Activated CD8-positive, alpha-beta T cell treated with anti-CD3 and anti-CD28 coated beads for 36 hours (primary cell): ENCODE measurements around the gene DYSF. TPM values are rescaled to one million over a fixed set of nuclear protein-coding genes. Genes with fewer than 3 reads are reported as not detected.

ENCODE experiments used
- ATAC-seq: fragments of 200-7000 bp; cut with Tn5 transposase; one replicate; pipeline ENCODE4 v1.10.0; 2021; ENCODE audit warnings: mild to moderate bottlenecking, moderate library complexity
- CTCF ChIA-PET: fragments of 350-600 bp; sonication (Branson Sonifier 250); formaldehyde crosslinking; loops from one replicate; lab custom pipeline; 2021; ENCODE audit warnings: antibody characterized with exemption; lab: Charles Lee
- POLR2A ChIA-PET: fragments of 350-600 bp; sonication (Branson Sonifier 250); formaldehyde crosslinking; loops from one replicate; lab custom pipeline; 2021; ENCODE audit warnings: antibody characterized with exemption; lab: Charles Lee
- DNase-seq: peaks from one replicate; pipeline ENCODE4 v3.0.0-alpha.2; 2020
- H3K27ac Mint-ChIP-seq: one replicate; pipeline ENCODE4 v1.8.0; 2021; ENCODE audit warnings: mild to moderate bottlenecking, mixed read lengths
- H3K27me3 Mint-ChIP-seq: one replicate; pipeline ENCODE4 v1.8.0; 2021; ENCODE audit warnings: mixed read lengths
- H3K36me3 Mint-ChIP-seq: one replicate; pipeline ENCODE4 v1.8.0; 2021; ENCODE audit warnings: low read depth, mixed read lengths
- H3K4me1 Mint-ChIP-seq: one replicate; pipeline ENCODE4 v1.8.0; 2021; ENCODE audit warnings: low read depth, mixed read lengths
- H3K4me3 Mint-ChIP-seq: one replicate; pipeline ENCODE4 v1.8.0; 2021; ENCODE audit warnings: mild to moderate bottlenecking, moderate library complexity, mixed read lengths
- H3K9me3 Mint-ChIP-seq: one replicate; pipeline ENCODE4 v1.8.0; 2021; ENCODE audit warnings: mixed read lengths
- CTCF ChIP-seq: fragments of 200-600 bp; IDR thresholded peaks from one replicate; pipeline ENCODE4 v1.8.0; 2022; ENCODE audit warnings: antibody characterized with exemption, mild to moderate bottlenecking
- intact Hi-C: fragments of 100-400 bp; cut with micrococcal nuclease; formaldehyde crosslinking; loops from one replicate; pipeline ENCODE4 v1.10.0; 2022
- total RNA-seq, 2 experiments: library from RNA; stranded (reverse); gene quantifications; one replicate each; pipeline ENCODE4 v1.2.3, GENCODE V29; 2021

Gene DYSF
- total RNA-seq, 2 experiments from 2014 or later = 3.5 to 3.8 TPM

GRCh38 chr2:71685941-71686611, 232.7 kb downstream of the DYSF start:
- intact Hi-C loops = no loop called here
- DNase-seq (no peak), ATAC-seq (no peak)
- ChIA-PET CTCF (no interaction called here), POLR2A (no interaction called here)
- Mint-ChIP-seq H3K36me3 (no peaks in the 10 kb centered on the region), H3K4me1 (no peaks in the 10 kb centered on the region), H3K4me3 (no peak overlapping the region), H3K27me3 (no peaks in the 10 kb centered on the region), H3K9me3 (no peaks in the 10 kb centered on the region), H3K27ac (no peak overlapping the region)
- no peak for TF ChIP-seq CTCF

GRCh38 chr2:71686781-71687180, 233.4 kb downstream of the DYSF start:
- Mint-ChIP-seq H3K27me3 (no peaks in the 10 kb centered on the region), H3K27ac (no peak overlapping the region), H3K9me3 (no peaks in the 10 kb centered on the region), H3K4me1 (no peaks in the 10 kb centered on the region), H3K36me3 (no peaks in the 10 kb centered on the region), H3K4me3 (no peak overlapping the region)
- no peak for TF ChIP-seq CTCF
- ChIA-PET CTCF (no interaction called here), POLR2A (no interaction called here)
- no peak for DNase-seq
- ATAC-seq = no peak
- intact Hi-C loops = no loop called here

- POLR2A ChIA-PET = interaction anchor here (1.1 kb wide), 1 partner anchor 8 kb away, joined by 3 read pairs; no protein-coding TSS in a partner anchor
- Mint-ChIP-seq H3K27ac (no peak overlapping the region), H3K9me3 (no peaks in the 10 kb centered on the region), H3K4me1 (no peaks in the 10 kb centered on the region), H3K36me3 (no peaks in the 10 kb centered on the region), H3K4me3 (no peak overlapping the region), H3K27me3 (no peaks in the 10 kb centered on the region)
- TF ChIP-seq CTCF = no peak
- DNase-seq = no peak
- ATAC-seq = no peak
- intact Hi-C loops = no loop called here
- CTCF ChIA-PET = no interaction called here
These were observed 234.1 kb downstream of the DYSF start for GRCh38 chr2:71687412-71687811.

GRCh38 chr2:71688530-71688929, 235.2 kb downstream of the DYSF start:
- Mint-ChIP-seq H3K27ac (no peak overlapping the region), H3K4me1 (no peaks in the 10 kb centered on the region), H3K4me3 (no peak overlapping the region), H3K27me3 (no peaks in the 10 kb centered on the region), H3K9me3 (no peaks in the 10 kb centered on the region), H3K36me3 (no peaks in the 10 kb centered on the region)
- ChIA-PET POLR2A (interaction anchor here (1.1 kb wide), 1 partner anchor 9 kb away, joined by 3 read pairs; no protein-coding TSS in a partner anchor), CTCF (no interaction called here)
- DNase-seq = no peak
- intact Hi-C loops = no loop called here
- ATAC-seq = no peak
- no peak for TF ChIP-seq CTCF

GRCh38 chr2:71689393-71689792, 236.0 kb downstream of the DYSF start:
- DNase-seq (no peak), ATAC-seq (no peak)
- Mint-ChIP-seq H3K4me3 (no peak overlapping the region), H3K27me3 (no peaks in the 10 kb centered on the region), H3K9me3 (no peaks in the 10 kb centered on the region), H3K4me1 (no peaks in the 10 kb centered on the region), H3K27ac (no peak overlapping the region), H3K36me3 (no peaks in the 10 kb centered on the region)
- TF ChIP-seq CTCF = no peak
- POLR2A ChIA-PET = no interaction called here
- intact Hi-C loops = no loop called here
- CTCF ChIA-PET = no interaction called here
